ENCODE results near the gene ALDH18A1. TPM values are rescaled to one million over a fixed set of nuclear protein-coding genes. Genes with fewer than 3 reads are reported as not detected.

Gene ALDH18A1
- total and polyA plus RNA-seq, 10 donors, result 13.0 to 38.8 (median 23.2) TPM

DNA sequence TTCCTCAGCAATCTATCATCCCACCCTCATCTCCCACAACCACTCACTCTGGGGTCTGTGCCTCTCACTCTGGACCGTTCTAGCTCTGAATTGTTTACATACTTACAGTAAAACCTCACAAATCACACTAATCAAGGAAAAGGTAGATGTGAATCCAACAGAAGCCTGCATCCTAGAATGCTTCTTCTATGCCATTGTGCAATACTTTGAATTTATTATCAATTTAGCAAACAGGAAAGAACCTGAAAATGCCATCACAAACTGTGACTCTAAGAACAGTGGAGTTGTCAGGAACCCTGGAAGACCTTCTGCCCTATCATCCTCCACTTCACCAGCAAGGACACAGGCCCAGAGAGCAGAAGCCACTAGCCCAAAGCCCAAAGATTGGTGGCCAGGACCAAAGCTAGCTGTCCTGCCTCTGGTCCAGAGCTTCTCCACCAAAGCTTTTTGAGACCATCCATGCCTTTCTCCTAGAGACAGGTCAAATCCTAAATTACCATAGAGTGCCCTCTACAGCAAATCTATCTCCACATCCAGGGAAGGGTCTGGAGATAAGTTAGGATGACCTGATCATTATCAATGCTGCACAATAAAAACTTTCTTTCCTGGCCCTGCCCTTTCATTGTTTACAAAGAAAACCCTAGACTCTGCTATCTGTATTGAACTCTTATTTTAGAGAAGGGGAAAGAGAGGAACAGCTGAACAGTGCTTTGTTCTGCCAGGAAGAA is 97.8 kb downstream of the ALDH18A1 start:
- peaks cover 0 to 16% (median 0%) of the 10 kb centered on the region in 7 donors for H3K27me3 ChIP-seq (replicated peaks in 1 of 7)
- peaks cover 0 to 29% (median 17%) of the 10 kb centered on the region in 6 donors for H3K4me1 ChIP-seq
- H3K9me3 ChIP-seq, result no peaks in the 10 kb centered on the region
- intact Hi-C loops (cut with DNase I; ENCODE audit: low total_unique reads), result no loop called here
- no peak for DNase-seq
- H3K27ac ChIP-seq, result no peak overlapping the region
- peak overlapping the region in 1 of 8 donors; percentile 5 for H3K4me3 ChIP-seq
- TF ChIP-seq, protein P1, sequence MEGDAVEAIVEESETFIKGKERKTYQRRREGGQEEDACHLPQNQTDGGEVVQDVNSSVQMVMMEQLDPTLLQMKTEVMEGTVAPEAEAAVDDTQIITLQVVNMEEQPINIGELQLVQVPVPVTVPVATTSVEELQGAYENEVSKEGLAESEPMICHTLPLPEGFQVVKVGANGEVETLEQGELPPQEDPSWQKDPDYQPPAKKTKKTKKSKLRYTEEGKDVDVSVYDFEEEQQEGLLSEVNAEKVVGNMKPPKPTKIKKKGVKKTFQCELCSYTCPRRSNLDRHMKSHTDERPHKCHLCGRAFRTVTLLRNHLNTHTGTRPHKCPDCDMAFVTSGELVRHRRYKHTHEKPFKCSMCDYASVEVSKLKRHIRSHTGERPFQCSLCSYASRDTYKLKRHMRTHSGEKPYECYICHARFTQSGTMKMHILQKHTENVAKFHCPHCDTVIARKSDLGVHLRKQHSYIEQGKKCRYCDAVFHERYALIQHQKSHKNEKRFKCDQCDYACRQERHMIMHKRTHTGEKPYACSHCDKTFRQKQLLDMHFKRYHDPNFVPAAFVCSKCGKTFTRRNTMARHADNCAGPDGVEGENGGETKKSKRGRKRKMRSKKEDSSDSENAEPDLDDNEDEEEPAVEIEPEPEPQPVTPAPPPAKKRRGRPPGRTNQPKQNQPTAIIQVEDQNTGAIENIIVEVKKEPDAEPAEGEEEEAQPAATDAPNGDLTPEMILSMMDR (IDR thresholded peaks at IDR 0.05 in 8 of 11, conservative IDR thresholded peaks at IDR 0.05 in 3 of 11), result no peak
- TF ChIP-seq POLR2A (IDR thresholded peaks at IDR 0.05), result no peak
- no peak for TF ChIP-seq POLR2AphosphoS5 (IDR thresholded peaks at IDR 0.05)
- H3K36me3 ChIP-seq, result no peaks in the 10 kb centered on the region
- WGBS, 5 donors, result 75 to 91% (median 83%) methylated on average over 1 of the region's 1 CpG

DNA sequence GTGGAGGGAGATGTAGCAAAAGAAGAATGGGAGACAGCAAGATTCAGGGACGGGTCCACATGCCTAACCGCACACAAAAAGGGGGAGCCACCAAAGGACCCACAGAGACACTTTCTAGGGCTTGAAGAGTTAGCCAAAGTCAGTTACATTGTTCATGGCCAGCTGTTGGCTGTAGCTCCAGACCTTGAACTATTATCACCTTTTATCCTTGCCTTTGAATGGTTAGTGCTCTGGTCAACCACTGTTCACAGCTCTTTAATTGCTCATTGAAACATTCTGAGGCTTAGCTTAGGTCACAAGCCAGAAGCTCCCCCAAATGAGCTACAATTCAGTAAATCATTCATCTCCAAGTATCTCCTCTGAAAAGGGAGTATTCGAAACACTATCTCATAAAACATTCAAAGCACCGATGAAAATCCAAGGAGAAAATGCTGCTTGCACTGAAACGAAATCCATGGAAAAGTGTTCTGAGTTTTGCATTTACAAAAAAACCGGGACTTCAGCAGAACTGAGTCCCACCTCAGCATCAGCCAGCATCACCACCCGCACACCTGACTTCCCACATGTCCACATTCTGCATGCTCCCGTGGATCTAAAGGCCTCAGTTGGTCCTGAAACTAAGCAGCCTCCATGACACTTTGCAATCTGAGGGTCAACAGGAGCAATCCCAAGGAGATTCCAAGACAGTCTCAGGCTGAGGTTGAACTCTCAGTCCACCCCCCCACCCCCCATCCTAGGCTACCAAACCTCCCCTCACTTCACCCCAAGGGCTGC is 99.3 kb downstream of the ALDH18A1 start:
- TF ChIP-seq, protein P1 (IDR thresholded peaks at IDR 0.05 in 8 of 11, conservative IDR thresholded peaks at IDR 0.05 in 3 of 11), result no peak
- TF ChIP-seq POLR2AphosphoS5 (IDR thresholded peaks at IDR 0.05), result no peak
- TF ChIP-seq POLR2A (IDR thresholded peaks at IDR 0.05), result no peak
- Histone ChIP-seq H3K9me3 (peaks cover 0 to 9% (median 0%) of the 10 kb centered on the region in 8 donors), H3K27ac (no peak overlapping the region), H3K36me3 (no peaks in the 10 kb centered on the region), H3K4me3 (no peak overlapping the region), H3K27me3 (replicated peaks in 1 of 7) (peaks cover 0 to 16% (median 0%) of the 10 kb centered on the region in 7 donors), H3K4me1 (peaks cover 0 to 28% (median 17%) of the 10 kb centered on the region in 6 donors)
- WGBS, 5 donors, result 73 to 77% (median 75%) methylated on average over 8 of the region's 8 CpGs
- intact Hi-C loops (cut with DNase I; ENCODE audit: low total_unique reads), result no loop called here
- DNase-seq, result no peak

Other genes starting within 250 kb of the ALDH18A1 start
- 10 to 100 TPM; 14.0 to 30.8 (median 23.0) TPM for gene SORBS1, start 95.3 kb downstream of the ALDH18A1 start, total RNA-seq
- 1 to 10 TPM; 2.8 to 9.5 (median 3.1) TPM for gene SORBS1, start 95.3 kb downstream of the ALDH18A1 start, polyA plus RNA-seq
- 10 to 100 TPM; 21.4 to 25.7 (median 24.9) TPM for gene TCTN3, start 37.2 kb upstream of the ALDH18A1 start, total RNA-seq
- 10 to 100 TPM; 10.9 to 14.5 (median 12.3) TPM for gene TCTN3, start 37.2 kb upstream of the ALDH18A1 start, polyA plus RNA-seq
- 10 to 100 TPM; 52.6 to 92.9 (median 64.1) TPM for gene ENTPD1, start 99.5 kb upstream of the ALDH18A1 start, total RNA-seq
- gene ENTPD1, start 99.5 kb upstream of the ALDH18A1 start, polyA plus RNA-seq, result 10 to 100 TPM; 14.1 to 19.7 (median 14.6) TPM